H1 (cell line): ENCODE data around the gene PRODH2. TPM values are rescaled to one million over a fixed set of nuclear protein-coding genes. Genes with fewer than 3 reads are reported as not detected.
A peak's percentile ranks its signal among the peaks of the same experiment; 100 is the strongest.

Source experiments
- CTCF ChIA-PET: fragments of 300-600 bp; sonication (Branson Sonifier 250); formaldehyde crosslinking; loops from one replicate; lab custom pipeline; 2021; ENCODE audit not compliant: partially characterized antibody; lab: Charles Lee
- POLR2A ChIA-PET: fragments of 300-600 bp; sonication (Branson Sonifier 250); formaldehyde crosslinking; loops from one replicate; lab custom pipeline; 2021; ENCODE audit warnings: inconsistent platforms; ENCODE audit not compliant: partially characterized antibody; lab: Charles Lee
- DNase-seq, 2 experiments: peaks; one replicate each; pipeline versions ENCODE4 v3.0.0 to v3.0.0-alpha.2; 2010 to 2022; ENCODE audit warnings: low spot score in 2 of 2, low read depth in 1 of 2, mixed read lengths in 1 of 2
- FAIRE-seq: peaks from 2 replicates; lab custom pipeline; 2011; peaks lifted over from hg19 to GRCh38; lab: Jason Lieb, UNC
- H2AFZ ChIP-seq: 2 replicates; pipeline ENCODE4 v1.8.1; 2012; ENCODE audit warnings: low read length, inconsistent platforms
- H2AK5ac ChIP-seq: 2 replicates; pipeline ENCODE4 v1.6.1; 2013; ENCODE audit warnings: low read depth, low read length
- H2BK120ac ChIP-seq: replicated peaks from 2 replicates; pipeline ENCODE3; 2013; ENCODE audit warnings: low read depth, low read length, inconsistent platforms
- H2BK12ac ChIP-seq: 2 replicates; pipeline ENCODE4 v1.6.1; 2013; ENCODE audit warnings: low read depth, low read length
- H2BK15ac ChIP-seq: 2 replicates; pipeline ENCODE4 v1.6.1; 2013; ENCODE audit warnings: low read length
- H2BK20ac ChIP-seq: 2 replicates; pipeline ENCODE4 v1.6.1; 2013; ENCODE audit warnings: low read length
- H2BK5ac ChIP-seq: 2 replicates; pipeline ENCODE4 v1.6.1; 2013; ENCODE audit warnings: low read depth, low read length
- H3K14ac ChIP-seq: 2 replicates; pipeline ENCODE4 v1.6.1; 2013; ENCODE audit warnings: inconsistent platforms; ENCODE audit not compliant: insufficient read length
- H3K18ac ChIP-seq: 2 replicates; pipeline ENCODE4 v1.6.1; 2013; ENCODE audit warnings: low read length; ENCODE audit errors: extremely low read depth
- H3K23ac ChIP-seq: 2 replicates; pipeline ENCODE4 v1.6.1; 2013; ENCODE audit warnings: inconsistent platforms; ENCODE audit not compliant: insufficient read length
- H3K23me2 ChIP-seq: 2 replicates; pipeline ENCODE4 v1.6.1; 2013; ENCODE audit warnings: low read depth, low read length
- H3K27ac ChIP-seq: 2 replicates; pipeline ENCODE4 v1.6.1; 2011; ENCODE audit warnings: low read depth, low read length, inconsistent platforms
- H3K27me3 ChIP-seq, 4 experiments: replicated peaks in 1 of 4; 1 replicate in 1 of 4; 2 replicates in 3 of 4; pipeline versions ENCODE4 v1.6.1 to v1.8.1; 2011 to 2013; ENCODE audit warnings: low read length in 3 of 4, mild to moderate bottlenecking in 3 of 4, inconsistent platforms in 2 of 4, mixed read lengths in 2 of 4, moderate library complexity in 1 of 4; ENCODE audit not compliant: control insufficient read depth in 3 of 4, insufficient read depth in 3 of 4; ENCODE audit errors: extremely low read depth in 1 of 4
- H3K36me3 ChIP-seq, 4 experiments: 2 replicates each; pipeline versions ENCODE4 v1.6.1 to v1.8.1; 2011 to 2013; ENCODE audit warnings: mild to moderate bottlenecking in 4 of 4, low read length in 3 of 4, moderate library complexity in 2 of 4, control low read depth in 1 of 4, inconsistent platforms in 1 of 4; ENCODE audit not compliant: insufficient read depth in 4 of 4, control insufficient read depth in 2 of 4
- H3K4ac ChIP-seq: replicated peaks from 2 replicates; pipeline ENCODE3; 2013; ENCODE audit warnings: low read length, low read depth, mixed read lengths, inconsistent platforms; ENCODE audit not compliant: insufficient read length
- H3K4me1 ChIP-seq, 4 experiments: replicated peaks in 1 of 4; 1 replicate in 1 of 4; 2 replicates in 3 of 4; pipeline versions ENCODE4 v1.6.1 to v1.8.1; 2011 to 2013; ENCODE audit warnings: low read length in 3 of 4, inconsistent platforms in 2 of 4, mixed read lengths in 1 of 4; ENCODE audit not compliant: insufficient read depth in 4 of 4, control insufficient read depth in 3 of 4
- H3K4me2 ChIP-seq, 2 experiments: 2 replicates each; pipeline versions ENCODE4 v1.6.1 to v1.8.1; 2011 to 2013; ENCODE audit warnings: low read depth in 2 of 2, low read length in 2 of 2, control low read depth in 1 of 2, inconsistent platforms in 1 of 2, mild to moderate bottlenecking in 1 of 2; ENCODE audit not compliant: insufficient read depth in 1 of 2
- H3K4me3 ChIP-seq, 4 experiments: fragments of 200-600, 300-600 bp in 1 of 4; sonication (generic), shearing (Covaris generic), sonication (Bioruptor Twin) in 1 of 4; 2 replicates each; pipeline versions ENCODE4 v1.5.1 to v1.8.1; 2011 to 2016; ENCODE audit warnings: low read length in 4 of 4, low read depth in 3 of 4, control low read depth in 2 of 4, inconsistent platforms in 2 of 4, mild to moderate bottlenecking in 2 of 4, mixed read lengths in 1 of 4, moderate library complexity in 1 of 4; ENCODE audit not compliant: insufficient read depth in 2 of 4; ENCODE audit errors: extremely low read depth in 1 of 4
- H3K56ac ChIP-seq: replicated peaks from 2 replicates; pipeline ENCODE3; 2013; ENCODE audit warnings: low read depth, mild to moderate bottlenecking, mixed read lengths, low read length, inconsistent platforms; ENCODE audit not compliant: insufficient read length
- H3K79me1 ChIP-seq: 2 replicates; pipeline ENCODE4 v1.6.1; 2013; ENCODE audit warnings: low read depth, low read length, control low read depth
- H3K79me2 ChIP-seq, 2 experiments: 2 replicates each; pipeline versions ENCODE4 v1.6.1 to v1.8.1; 2012 to 2013; ENCODE audit warnings: low read length in 2 of 2, mild to moderate bottlenecking in 2 of 2, inconsistent platforms in 1 of 2; ENCODE audit not compliant: insufficient read depth in 2 of 2, control insufficient read depth in 1 of 2
- H3K9ac ChIP-seq, 4 experiments: replicated peaks in 1 of 4; 1 replicate in 1 of 4; 2 replicates in 3 of 4; pipeline versions ENCODE4 v1.6.1 to v1.8.1; 2011 to 2013; ENCODE audit warnings: low read depth in 3 of 4, low read length in 3 of 4, control low read depth in 2 of 4, mild to moderate bottlenecking in 2 of 4, moderate library complexity in 2 of 4, inconsistent platforms in 1 of 4; ENCODE audit errors: extremely low read depth in 1 of 4
- H3K9me3 ChIP-seq, 2 experiments: 2 replicates each; pipeline versions ENCODE4 v1.6.1 to v1.8.1; 2012 to 2013; ENCODE audit warnings: mild to moderate bottlenecking in 2 of 2, moderate library complexity in 2 of 2, control low read depth in 1 of 2, inconsistent platforms in 1 of 2, low read depth in 1 of 2, low read length in 1 of 2, mixed read lengths in 1 of 2; ENCODE audit not compliant: insufficient read depth in 2 of 2
- H4K20me1 ChIP-seq, 2 experiments: replicated peaks in 1 of 2; 2 replicates each; pipeline versions ENCODE3 to v1.8.1; 2011 to 2013; ENCODE audit warnings: inconsistent platforms in 2 of 2, low read length in 2 of 2, mild to moderate bottlenecking in 1 of 2; ENCODE audit not compliant: insufficient read depth in 2 of 2, control insufficient read depth in 1 of 2
- H4K5ac ChIP-seq: 2 replicates; pipeline ENCODE4 v1.6.1; 2013; ENCODE audit warnings: low read length, low read depth, mixed read lengths, inconsistent platforms; ENCODE audit not compliant: insufficient read length
- H4K8ac ChIP-seq: 2 replicates; pipeline ENCODE4 v1.8.0; 2013; ENCODE audit warnings: mild to moderate bottlenecking, moderate library complexity, low read length, inconsistent platforms; ENCODE audit not compliant: insufficient read depth; ENCODE audit errors: extremely low read depth
- H4K91ac ChIP-seq: replicated peaks from 2 replicates; pipeline ENCODE3; 2013; ENCODE audit warnings: low read length, mixed read lengths, inconsistent platforms; ENCODE audit not compliant: insufficient read length
- ATF2 ChIP-seq: IDR thresholded peaks from 2 replicates; pipeline ENCODE4 v1.6.1; 2012; ENCODE audit warnings: low read length, inconsistent platforms
- BACH1 ChIP-seq: IDR thresholded peaks from 2 replicates; pipeline ENCODE4 v1.6.1; 2012; ENCODE audit warnings: low read length, improper control_type of control experiment
- BRCA1 ChIP-seq: IDR thresholded peaks from 2 replicates; pipeline ENCODE4 v1.6.1; 2012; ENCODE audit warnings: low read depth, low read length, improper control_type of control experiment
- WGBS, 2 experiments: shearing (Covaris generic) in 1 of 2; methylation state at CpG; one replicate each; pipeline versions ENCODE4 v1.1.6 to v1.1.7; 2013 to 2015; ENCODE audit warnings: low lambda C conversion rate in 2 of 2, mixed read lengths in 2 of 2, inconsistent platforms in 1 of 2, low coverage in 1 of 2, missing lambda C conversion rate in 1 of 2; ENCODE audit not compliant: insufficient replicate concordance in 2 of 2, insufficient coverage in 1 of 2, insufficient read length in 1 of 2; ENCODE audit errors: extremely low coverage in 1 of 2, missing lambda C conversion rate in 1 of 2; 5-methylcytosine and 5-hydroxymethylcytosine counted together
- polyA plus RNA-seq, 7 experiments: library from polyadenylated mRNA; depleted of rRNA in 3 of 7; stranded (reverse) in 5 of 7; unstranded in 2 of 7; fragments of >200 nt in 5 of 7; fragments of 200-250 nt in 2 of 7; gene quantifications; 1 replicate in 5 of 7; 2 replicates in 1 of 7; 4 replicates in 1 of 7; pipeline versions ENCODE4 v1.2.1 to v1.2.3, GENCODE V29; 2011 to 2013; ENCODE audit warnings: missing spikeins in 2 of 7, mixed read lengths in 2 of 7
- total RNA-seq: library from RNA; stranded (reverse); fragmentation: NEBNext Ultra II Directional; extraction: Animal tissue kit (Norgen Biotek cat#: 25700); gene quantifications from 2 replicates; pipeline ENCODE4 v1.2.1, GENCODE V29; 2021

PRODH2 gene
- total and polyA plus RNA-seq, 2 of the 8 experiments (the other 6 are each of a cell fraction or from before 2014, with no cell fraction given) = not detected

GRCh38 chr19:35766571-35767104 lies 46.0 kb downstream of the PRODH2 start:
- no peak overlapping the region for H3K14ac ChIP-seq
- no peaks in the 10 kb centered on the region for H3K9me3 ChIP-seq
- WGBS, 2 experiments = 83% methylated on average over 8 of the region's 11 CpGs; no CpG with 5 or more reads in 1 of the 2 experiments
- H3K18ac ChIP-seq = no peak overlapping the region
- no peaks in the 10 kb centered on the region for H3K27me3 ChIP-seq
- no peaks in the 10 kb centered on the region; the same call in 1 of the 2 replicates for H3K23me2 ChIP-seq
- CTCF ChIA-PET = interaction anchor here (0.9 to 2.5 kb wide), 4 partner anchors 9 to 53 kb away, joined by 3 to 9 read pairs (median 4); no protein-coding TSS in a partner anchor
- no peak overlapping the region for H2BK5ac ChIP-seq
- no peak overlapping the region for H3K27ac ChIP-seq
- no peak overlapping the region for H3K4ac ChIP-seq
- no peak overlapping the region for H3K56ac ChIP-seq
- H3K4me1 ChIP-seq = peaks cover 0 to 13% (median 7%) of the 10 kb centered on the region in 4 experiments; a peak in 5 of 7 replicates
- H2BK12ac ChIP-seq = no peak overlapping the region
- no peak overlapping the region; a peak in 1 of 4 replicates for H3K4me2 ChIP-seq
- H3K36me3 ChIP-seq = peaks cover 0 to 12% (median 5%) of the 10 kb centered on the region in 4 experiments; a peak in 5 of 8 replicates
- H2BK120ac ChIP-seq = no peak overlapping the region
- H4K8ac ChIP-seq = peak overlapping the region; percentile 65; the same call in 1 of the 2 replicates
- no peaks in the 10 kb centered on the region; the same call in 1 of the 2 replicates for H3K79me1 ChIP-seq
- DNase-seq = no peak
- TF ChIP-seq BACH1 (no peak), ATF2 (no peak), BRCA1 (no peak)
- TF ChIP-seq, all 59 proteins: peak for 0
- Histone ChIP-seq H3K9ac (no peak overlapping the region), H2BK20ac (no peak overlapping the region), H3K79me2 (no peaks in the 10 kb centered on the region), H2AFZ (no peak overlapping the region), H4K91ac (no peak overlapping the region), H4K5ac (no peak overlapping the region), H4K20me1 (peaks cover 4 to 5% of the 10 kb centered on the region in 2 experiments), H3K23ac (no peak overlapping the region), H2AK5ac (no peak overlapping the region), H3K4me3 (no peak overlapping the region), H2BK15ac (no peak overlapping the region)
- POLR2A ChIA-PET = interaction anchor here (0.8 to 2.8 kb wide), 8 partner anchors 10 to 117 kb away, joined by 3 to 11 read pairs (median 4); partner anchors contain the start of genes HSPB6, IGFLR1, LIN37 and PROSER3
- no peak for FAIRE-seq
